HEK293 (cell line): ENCODE measurements around the gene TAS1R1.

Experiments used
- GFI1B ChIP-seq: fragments of 450-650 bp; formaldehyde crosslinking; IDR thresholded peaks from 2 replicates; pipeline ENCODE4 v1.5.1; 2016; ENCODE audit warnings: missing biosample characterization, missing genetic modification characterization
- GLI2 ChIP-seq: fragments of 450-650 bp; formaldehyde crosslinking; IDR thresholded peaks from 2 replicates; pipeline ENCODE4; 2017; ENCODE audit warnings: missing biosample characterization, missing genetic modification characterization, low read depth, borderline replicate concordance
- GLIS1 ChIP-seq: fragments of 450-650 bp; formaldehyde crosslinking; IDR thresholded peaks from 2 replicates; pipeline ENCODE4 v1.5.1; 2016; ENCODE audit warnings: missing biosample characterization, missing genetic modification characterization
- MEIS1 ChIP-seq: sonication (generic); formaldehyde crosslinking; IDR thresholded peaks from 2 replicates; pipeline ENCODE4 v1.8.1; 2022; ENCODE audit warnings: missing genetic modification reagents, mild to moderate bottlenecking, borderline replicate concordance
- SCRT2 ChIP-seq: fragments of 450-650 bp; formaldehyde crosslinking; IDR thresholded peaks from 2 replicates; pipeline ENCODE4 v1.5.1; 2016; ENCODE audit warnings: missing biosample characterization, missing genetic modification characterization
- SP2 ChIP-seq: fragments of 450-650 bp; formaldehyde crosslinking; IDR thresholded peaks from 2 replicates; pipeline ENCODE4 v1.5.1; 2016; ENCODE audit warnings: missing biosample characterization, missing genetic modification characterization
- ZBTB21 ChIP-seq: fragments of 450-650 bp; formaldehyde crosslinking; IDR thresholded peaks from 2 replicates; pipeline ENCODE4 v1.5.1; 2017; ENCODE audit warnings: missing biosample characterization, missing genetic modification characterization
- ZBTB48 ChIP-seq: fragments of 450-650 bp; formaldehyde crosslinking; IDR thresholded peaks from 2 replicates; pipeline ENCODE4 v1.5.1; 2016; ENCODE audit warnings: missing biosample characterization, missing genetic modification characterization
- ZBTB7A ChIP-seq: fragments of 450-650 bp; formaldehyde crosslinking; IDR thresholded peaks from 2 replicates; pipeline ENCODE4 v1.5.1; 2016; ENCODE audit warnings: low read depth, missing biosample characterization, missing genetic modification characterization
- ZFP3 ChIP-seq: fragments of 450-650 bp; formaldehyde crosslinking; IDR thresholded peaks from 2 replicates; pipeline ENCODE4 v1.5.1; 2016; ENCODE audit warnings: low read depth, missing biosample characterization, missing genetic modification characterization
- ZNF174 ChIP-seq: fragments of 450-650 bp; formaldehyde crosslinking; IDR thresholded peaks from 2 replicates; pipeline ENCODE4 v1.5.0; 2017; ENCODE audit warnings: missing biosample characterization, mild to moderate bottlenecking, missing genetic modification characterization
- ZNF23 ChIP-seq: fragments of 450-650 bp; formaldehyde crosslinking; IDR thresholded peaks from 2 replicates; pipeline ENCODE4 v1.5.1; 2016; ENCODE audit warnings: missing biosample characterization, missing genetic modification characterization, borderline replicate concordance
- ZNF24 ChIP-seq: fragments of 450-650 bp; formaldehyde crosslinking; IDR thresholded peaks from 2 replicates; pipeline ENCODE4 v1.5.1; 2016; ENCODE audit warnings: missing biosample characterization, missing genetic modification characterization
- ZNF544 ChIP-seq: fragments of 450-650 bp; formaldehyde crosslinking; IDR thresholded peaks from 2 replicates; pipeline ENCODE4 v1.5.0; 2017; ENCODE audit warnings: missing biosample characterization, missing genetic modification characterization
- ZNF571 ChIP-seq: fragments of 450-650 bp; formaldehyde crosslinking; IDR thresholded peaks from 2 replicates; pipeline ENCODE4 v1.5.0; 2017; ENCODE audit warnings: missing biosample characterization, missing genetic modification characterization
- ZNF621 ChIP-seq: fragments of 450-650 bp; formaldehyde crosslinking; IDR thresholded peaks from 2 replicates; pipeline ENCODE4 v1.5.1; 2017; ENCODE audit warnings: missing biosample characterization, missing genetic modification characterization
- ZNF660 ChIP-seq: fragments of 450-650 bp; IDR thresholded peaks from 2 replicates; pipeline ENCODE4 v1.5.1; 2018; ENCODE audit warnings: missing biosample characterization, mild to moderate bottlenecking, missing genetic modification characterization
- ZNF768 ChIP-seq: fragments of 450-650 bp; formaldehyde crosslinking; IDR thresholded peaks from 2 replicates; pipeline ENCODE4 v1.5.1; 2018; ENCODE audit warnings: missing biosample characterization, mild to moderate bottlenecking, missing genetic modification characterization
- ZNF837 ChIP-seq: fragments of 450-650 bp; formaldehyde crosslinking; IDR thresholded peaks from 2 replicates; pipeline ENCODE4 v1.5.1; 2016; ENCODE audit warnings: missing biosample characterization, missing genetic modification characterization
- TF ChIP-seq, protein P1 (sequence below): fragments of 450-650 bp; formaldehyde crosslinking; IDR thresholded peaks from 2 replicates; pipeline ENCODE4 v1.5.1; 2016; ENCODE audit warnings: missing biosample characterization, missing genetic modification characterization
- TF ChIP-seq, protein P2 (sequence below): fragments of 450-650 bp; formaldehyde crosslinking; IDR thresholded peaks from 2 replicates; pipeline ENCODE4 v1.5.1; 2016; ENCODE audit warnings: missing biosample characterization, missing genetic modification characterization
- TF ChIP-seq, protein P3 (sequence below): fragments of 450-650 bp; formaldehyde crosslinking; IDR thresholded peaks from 2 replicates; pipeline ENCODE4 v1.5.1; 2016; ENCODE audit warnings: missing biosample characterization, missing genetic modification characterization
- TF ChIP-seq, protein P4 (sequence below): fragments of 450-650 bp; formaldehyde crosslinking; IDR thresholded peaks from 2 replicates; pipeline ENCODE4 v1.5.1; 2017; ENCODE audit warnings: missing biosample characterization, missing genetic modification characterization
- TF ChIP-seq, protein P5 (sequence below): fragments of 450-650 bp; formaldehyde crosslinking; IDR thresholded peaks from 2 replicates; pipeline ENCODE4 v1.5.1; 2016; ENCODE audit warnings: missing biosample characterization, missing genetic modification characterization
- TF ChIP-seq, protein P6 (sequence below): fragments of 450-650 bp; formaldehyde crosslinking; IDR thresholded peaks from 2 replicates; pipeline ENCODE4 v1.5.1; 2016; ENCODE audit warnings: missing biosample characterization, missing genetic modification characterization
- TF ChIP-seq, protein P7 (sequence below): fragments of 450-650 bp; formaldehyde crosslinking; IDR thresholded peaks from 2 replicates; pipeline ENCODE4 v1.5.1; 2016; ENCODE audit warnings: missing biosample characterization, missing genetic modification characterization
- TF ChIP-seq, protein P8 (sequence below): fragments of 450-650 bp; formaldehyde crosslinking; IDR thresholded peaks from 2 replicates; pipeline ENCODE4 v1.5.1; 2016; ENCODE audit warnings: missing biosample characterization, missing genetic modification characterization
- TF ChIP-seq, protein P9 (sequence below): fragments of 450-650 bp; formaldehyde crosslinking; IDR thresholded peaks from 2 replicates; pipeline ENCODE4 v1.5.1; 2016; ENCODE audit warnings: missing biosample characterization, missing genetic modification characterization

TAS1R1 gene

DNA sequence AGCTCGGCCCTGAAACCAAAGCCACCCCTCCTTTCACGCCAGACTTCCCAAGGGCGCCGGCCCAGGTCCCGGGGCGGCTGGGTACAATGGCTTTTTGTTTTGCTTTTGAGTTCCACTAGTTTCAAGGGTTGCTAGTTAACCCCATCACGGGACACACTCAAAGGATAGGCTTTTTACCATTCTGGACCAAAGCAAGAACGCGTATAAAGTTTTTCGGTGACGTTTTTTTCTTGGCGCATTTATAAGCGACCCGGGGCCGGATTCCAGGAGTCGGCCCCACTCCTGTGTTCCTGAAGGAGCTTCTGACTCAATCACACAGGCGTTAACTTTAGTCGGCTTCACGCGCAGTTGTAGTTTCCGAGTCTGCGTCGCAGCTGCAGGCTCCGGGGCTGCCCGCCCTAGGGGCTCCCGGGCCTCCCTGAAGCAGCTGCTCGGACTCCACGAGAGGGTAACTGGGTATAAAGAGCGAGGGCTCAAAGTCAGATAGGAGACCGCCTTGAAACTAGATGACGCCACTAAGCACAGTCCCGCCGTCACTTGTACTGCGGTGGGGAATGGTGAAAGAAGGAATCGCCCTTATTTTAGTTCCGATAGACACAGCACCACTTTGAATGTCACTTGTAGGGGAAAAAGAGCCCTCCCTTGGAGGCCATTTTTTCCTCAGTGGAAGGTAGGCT, 48.3 kb downstream of the TAS1R1 start (continued):
- TF ChIP-seq ZBTB7A (no peak), ZNF660 (peak; percentile 63; the same call in 1 of the 2 replicates), ZNF621 (tag by site-specific recombination) (no peak), SCRT2 (no peak), ZNF174 (tag by site-specific recombination) (no peak), GFI1B (tag by site-specific recombination) (no peak), ZNF544 (tag by site-specific recombination) (no peak), ZFP3 (tag by site-specific recombination) (peak; percentile 31; the same call in 1 of the 2 replicates), SP2 (tag by site-specific recombination) (peak; percentile 69), ZNF571 (tag by site-specific recombination) (no peak), ZBTB48 (tag by site-specific recombination) (peak; percentile 54; the same call in 1 of the 2 replicates), GLIS1 (tag by site-specific recombination) (peak; percentile 27; the same call in 1 of the 2 replicates), ZNF24 (peak; percentile 41; the same call in 1 of the 2 replicates), ZNF837 (tag by site-specific recombination) (no peak), ZBTB21 (tag by site-specific recombination) (peak; percentile 84), ZNF23 (no peak), GLI2 (tag by site-specific recombination) (no peak), MEIS1 (CRISPR knock-in tag) (no peak), ZNF768 (no peak)
- TF ChIP-seq, protein P1, sequence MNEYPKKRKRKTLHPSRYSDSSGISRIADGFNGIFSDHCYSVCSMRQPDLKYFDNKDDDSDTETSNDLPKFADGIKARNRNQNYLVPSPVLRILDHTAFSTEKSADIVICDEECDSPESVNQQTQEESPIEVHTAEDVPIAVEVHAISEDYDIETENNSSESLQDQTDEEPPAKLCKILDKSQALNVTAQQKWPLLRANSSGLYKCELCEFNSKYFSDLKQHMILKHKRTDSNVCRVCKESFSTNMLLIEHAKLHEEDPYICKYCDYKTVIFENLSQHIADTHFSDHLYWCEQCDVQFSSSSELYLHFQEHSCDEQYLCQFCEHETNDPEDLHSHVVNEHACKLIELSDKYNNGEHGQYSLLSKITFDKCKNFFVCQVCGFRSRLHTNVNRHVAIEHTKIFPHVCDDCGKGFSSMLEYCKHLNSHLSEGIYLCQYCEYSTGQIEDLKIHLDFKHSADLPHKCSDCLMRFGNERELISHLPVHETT (tag by site-specific recombination): no peak
- TF ChIP-seq, protein P2, sequence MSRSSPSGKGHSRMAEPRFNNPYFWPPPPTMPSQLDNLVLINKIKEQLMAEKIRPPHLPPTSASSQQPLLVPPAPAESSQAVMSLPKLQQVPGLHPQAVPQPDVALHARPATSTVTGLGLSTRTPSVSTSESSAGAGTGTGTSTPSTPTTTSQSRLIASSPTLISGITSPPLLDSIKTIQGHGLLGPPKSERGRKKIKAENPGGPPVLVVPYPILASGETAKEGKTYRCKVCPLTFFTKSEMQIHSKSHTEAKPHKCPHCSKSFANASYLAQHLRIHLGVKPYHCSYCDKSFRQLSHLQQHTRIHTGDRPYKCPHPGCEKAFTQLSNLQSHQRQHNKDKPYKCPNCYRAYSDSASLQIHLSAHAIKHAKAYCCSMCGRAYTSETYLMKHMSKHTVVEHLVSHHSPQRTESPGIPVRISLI (tag by site-specific recombination): peak; percentile 26; the same call in 1 of the 2 replicates
- TF ChIP-seq, protein P3, sequence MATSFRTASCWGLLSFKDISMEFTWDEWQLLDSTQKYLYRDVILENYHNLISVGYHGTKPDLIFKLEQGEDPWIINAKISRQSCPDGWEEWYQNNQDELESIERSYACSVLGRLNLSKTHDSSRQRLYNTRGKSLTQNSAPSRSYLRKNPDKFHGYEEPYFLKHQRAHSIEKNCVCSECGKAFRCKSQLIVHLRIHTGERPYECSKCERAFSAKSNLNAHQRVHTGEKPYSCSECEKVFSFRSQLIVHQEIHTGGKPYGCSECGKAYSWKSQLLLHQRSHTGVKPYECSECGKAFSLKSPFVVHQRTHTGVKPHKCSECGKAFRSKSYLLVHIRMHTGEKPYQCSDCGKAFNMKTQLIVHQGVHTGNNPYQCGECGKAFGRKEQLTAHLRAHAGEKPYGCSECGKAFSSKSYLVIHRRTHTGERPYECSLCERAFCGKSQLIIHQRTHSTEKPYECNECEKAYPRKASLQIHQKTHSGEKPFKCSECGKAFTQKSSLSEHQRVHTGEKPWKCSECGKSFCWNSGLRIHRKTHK (tag by site-specific recombination): no peak
- TF ChIP-seq, protein P4, sequence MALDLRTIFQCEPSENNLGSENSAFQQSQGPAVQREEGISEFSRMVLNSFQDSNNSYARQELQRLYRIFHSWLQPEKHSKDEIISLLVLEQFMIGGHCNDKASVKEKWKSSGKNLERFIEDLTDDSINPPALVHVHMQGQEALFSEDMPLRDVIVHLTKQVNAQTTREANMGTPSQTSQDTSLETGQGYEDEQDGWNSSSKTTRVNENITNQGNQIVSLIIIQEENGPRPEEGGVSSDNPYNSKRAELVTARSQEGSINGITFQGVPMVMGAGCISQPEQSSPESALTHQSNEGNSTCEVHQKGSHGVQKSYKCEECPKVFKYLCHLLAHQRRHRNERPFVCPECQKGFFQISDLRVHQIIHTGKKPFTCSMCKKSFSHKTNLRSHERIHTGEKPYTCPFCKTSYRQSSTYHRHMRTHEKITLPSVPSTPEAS (tag by site-specific recombination): no peak
- TF ChIP-seq, protein P5, sequence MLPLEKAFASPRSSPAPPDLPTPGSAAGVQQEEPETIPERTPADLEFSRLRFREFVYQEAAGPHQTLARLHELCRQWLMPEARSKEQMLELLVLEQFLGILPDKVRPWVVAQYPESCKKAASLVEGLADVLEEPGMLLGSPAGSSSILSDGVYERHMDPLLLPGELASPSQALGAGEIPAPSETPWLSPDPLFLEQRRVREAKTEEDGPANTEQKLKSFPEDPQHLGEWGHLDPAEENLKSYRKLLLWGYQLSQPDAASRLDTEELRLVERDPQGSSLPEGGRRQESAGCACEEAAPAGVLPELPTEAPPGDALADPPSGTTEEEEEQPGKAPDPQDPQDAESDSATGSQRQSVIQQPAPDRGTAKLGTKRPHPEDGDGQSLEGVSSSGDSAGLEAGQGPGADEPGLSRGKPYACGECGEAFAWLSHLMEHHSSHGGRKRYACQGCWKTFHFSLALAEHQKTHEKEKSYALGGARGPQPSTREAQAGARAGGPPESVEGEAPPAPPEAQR (tag by site-specific recombination): no peak
- TF ChIP-seq, protein P6, sequence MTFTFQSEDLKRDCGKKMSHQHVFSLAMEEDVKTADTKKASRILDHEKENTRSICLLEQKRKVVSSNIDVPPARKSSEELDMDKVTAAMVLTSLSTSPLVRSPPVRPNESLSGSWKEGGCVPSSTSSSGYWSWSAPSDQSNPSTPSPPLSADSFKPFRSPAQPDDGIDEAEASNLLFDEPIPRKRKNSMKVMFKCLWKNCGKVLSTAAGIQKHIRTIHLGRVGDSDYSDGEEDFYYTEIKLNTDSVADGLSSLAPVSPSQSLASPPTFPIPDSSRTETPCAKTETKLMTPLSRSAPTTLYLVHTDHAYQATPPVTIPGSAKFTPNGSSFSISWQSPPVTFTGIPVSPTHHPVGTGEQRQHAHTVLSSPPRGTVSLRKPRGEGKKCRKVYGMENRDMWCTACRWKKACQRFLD (tag by site-specific recombination): no peak
- TF ChIP-seq, protein P7, sequence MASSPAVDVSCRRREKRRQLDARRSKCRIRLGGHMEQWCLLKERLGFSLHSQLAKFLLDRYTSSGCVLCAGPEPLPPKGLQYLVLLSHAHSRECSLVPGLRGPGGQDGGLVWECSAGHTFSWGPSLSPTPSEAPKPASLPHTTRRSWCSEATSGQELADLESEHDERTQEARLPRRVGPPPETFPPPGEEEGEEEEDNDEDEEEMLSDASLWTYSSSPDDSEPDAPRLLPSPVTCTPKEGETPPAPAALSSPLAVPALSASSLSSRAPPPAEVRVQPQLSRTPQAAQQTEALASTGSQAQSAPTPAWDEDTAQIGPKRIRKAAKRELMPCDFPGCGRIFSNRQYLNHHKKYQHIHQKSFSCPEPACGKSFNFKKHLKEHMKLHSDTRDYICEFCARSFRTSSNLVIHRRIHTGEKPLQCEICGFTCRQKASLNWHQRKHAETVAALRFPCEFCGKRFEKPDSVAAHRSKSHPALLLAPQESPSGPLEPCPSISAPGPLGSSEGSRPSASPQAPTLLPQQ: peak; percentile 33
- TF ChIP-seq, protein P8, sequence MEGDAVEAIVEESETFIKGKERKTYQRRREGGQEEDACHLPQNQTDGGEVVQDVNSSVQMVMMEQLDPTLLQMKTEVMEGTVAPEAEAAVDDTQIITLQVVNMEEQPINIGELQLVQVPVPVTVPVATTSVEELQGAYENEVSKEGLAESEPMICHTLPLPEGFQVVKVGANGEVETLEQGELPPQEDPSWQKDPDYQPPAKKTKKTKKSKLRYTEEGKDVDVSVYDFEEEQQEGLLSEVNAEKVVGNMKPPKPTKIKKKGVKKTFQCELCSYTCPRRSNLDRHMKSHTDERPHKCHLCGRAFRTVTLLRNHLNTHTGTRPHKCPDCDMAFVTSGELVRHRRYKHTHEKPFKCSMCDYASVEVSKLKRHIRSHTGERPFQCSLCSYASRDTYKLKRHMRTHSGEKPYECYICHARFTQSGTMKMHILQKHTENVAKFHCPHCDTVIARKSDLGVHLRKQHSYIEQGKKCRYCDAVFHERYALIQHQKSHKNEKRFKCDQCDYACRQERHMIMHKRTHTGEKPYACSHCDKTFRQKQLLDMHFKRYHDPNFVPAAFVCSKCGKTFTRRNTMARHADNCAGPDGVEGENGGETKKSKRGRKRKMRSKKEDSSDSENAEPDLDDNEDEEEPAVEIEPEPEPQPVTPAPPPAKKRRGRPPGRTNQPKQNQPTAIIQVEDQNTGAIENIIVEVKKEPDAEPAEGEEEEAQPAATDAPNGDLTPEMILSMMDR (tag by site-specific recombination): no peak
- TF ChIP-seq, protein P9, sequence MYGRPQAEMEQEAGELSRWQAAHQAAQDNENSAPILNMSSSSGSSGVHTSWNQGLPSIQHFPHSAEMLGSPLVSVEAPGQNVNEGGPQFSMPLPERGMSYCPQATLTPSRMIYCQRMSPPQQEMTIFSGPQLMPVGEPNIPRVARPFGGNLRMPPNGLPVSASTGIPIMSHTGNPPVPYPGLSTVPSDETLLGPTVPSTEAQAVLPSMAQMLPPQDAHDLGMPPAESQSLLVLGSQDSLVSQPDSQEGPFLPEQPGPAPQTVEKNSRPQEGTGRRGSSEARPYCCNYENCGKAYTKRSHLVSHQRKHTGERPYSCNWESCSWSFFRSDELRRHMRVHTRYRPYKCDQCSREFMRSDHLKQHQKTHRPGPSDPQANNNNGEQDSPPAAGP: peak; percentile 60; the same call in 1 of the 2 replicates
